Stromal cell of bone marrow (primary cell): ENCODE data around the gene RAB34.
"Not testable (repeated sequence)": the region's sequence is repeated elsewhere in the genome, so short reads cannot be mapped to it uniquely, and the experiment has no call there.

Experiments
- DNase-seq: peaks from one replicate; pipeline ENCODE4 v3.0.0-alpha.2; 2012; ENCODE audit warnings: low read depth

Gene RAB34

GRCh38 chr17:28746611-28747050, 29.0 kb upstream of the RAB34 start:
- no peak for DNase-seq

GRCh38 chr17:28745786-28746411, 28.2 kb upstream of the RAB34 start:
- DNase-seq: no peak

GRCh38 chr17:28744972-28745785, 27.5 kb upstream of the RAB34 start:
- peak; percentile 8 for DNase-seq

- peak; percentile 9 for DNase-seq
Measured at GRCh38 chr17:28744104-28744971, 26.7 kb upstream of the RAB34 start.

- peak; percentile 81 for DNase-seq
Measured at GRCh38 chr17:28743243-28744103, 25.8 kb upstream of the RAB34 start, which contains the start of gene TRAF4. TSS of gene TRAF4 (plus strand) at chr17:28744011. CDS start at chr17:28744113, 102 bp downstream.

- DNase-seq: no peak
Measured at GRCh38 chr17:28741358-28742349, 24.0 kb upstream of the RAB34 start.

- DNase-seq: no peak
Measured at GRCh38 chr17:28740406-28741357, 23.0 kb upstream of the RAB34 start.

GRCh38 chr17:28738680-28739384, 21.2 kb upstream of the RAB34 start:
- no peak for DNase-seq

GRCh38 chr17:28737770-28738679, 20.4 kb upstream of the RAB34 start:
- no peak for DNase-seq

- DNase-seq: no peak
Measured at GRCh38 chr17:28737316-28737715, 19.6 kb upstream of the RAB34 start.

GRCh38 chr17:28735913-28736769, 18.5 kb upstream of the RAB34 start:
- DNase-seq: not testable (repeated sequence)

- no peak for DNase-seq
Measured at GRCh38 chr17:28735242-28735722, 17.6 kb upstream of the RAB34 start.

- no peak for DNase-seq
Measured at GRCh38 chr17:28734712-28735241, 17.1 kb upstream of the RAB34 start.

- DNase-seq: no peak
Measured at GRCh38 chr17:28733346-28733745, 15.7 kb upstream of the RAB34 start.

GRCh38 chr17:28729950-28730330, 12.3 kb upstream of the RAB34 start:
- DNase-seq: no peak
